ENCODE data around the gene EZR.

- TF ChIP-seq TAF1 (IDR thresholded peaks at IDR 0.05; ENCODE audit: borderline replicate concordance, low read depth, low read length): no peak
- no peak for TF ChIP-seq TCF12 (IDR thresholded peaks at IDR 0.05; ENCODE audit: low read depth, low read length)
- no peak for TF ChIP-seq MAX (IDR thresholded peaks at IDR 0.05; ENCODE audit: low read depth, low read length)
- TF ChIP-seq NRF1 (conservative IDR thresholded peaks at IDR 0.05; ENCODE audit: low read depth, low read length): no peak
- TF ChIP-seq EP300 (IDR thresholded peaks at IDR 0.05; ENCODE audit: borderline replicate concordance in 1 of 2, control insufficient read depth in 1 of 2, low read depth in 2 of 2, low read length in 2 of 2): no peak
- TF ChIP-seq EGR1 (IDR thresholded peaks at IDR 0.05; ENCODE audit: borderline replicate concordance in 1 of 2, low read depth in 2 of 2, low read length in 2 of 2): no peak
- no peak for TF ChIP-seq SMAD1 (IDR thresholded peaks at IDR 0.05; ENCODE audit: low read depth, partially characterized antibody)
- TF ChIP-seq RCOR1 (conservative IDR thresholded peaks at IDR 0.05; ENCODE audit: low read depth, low read length): no peak
- no peak for TF ChIP-seq CTCF (IDR thresholded peaks at IDR 0.05 in 2 of 3, conservative IDR thresholded peaks at IDR 0.05 in 1 of 3; ENCODE audit: control insufficient read depth in 2 of 3, extremely low read depth in 1 of 3, insufficient read depth in 1 of 3, low read depth in 3 of 3, low read length in 3 of 3)
Measured at GRCh38 chr6:158777510-158777909, 41.7 kb downstream of the EZR start.
